ENCODE data around the gene CSF2RB.

The CSF2RB gene

DNA sequence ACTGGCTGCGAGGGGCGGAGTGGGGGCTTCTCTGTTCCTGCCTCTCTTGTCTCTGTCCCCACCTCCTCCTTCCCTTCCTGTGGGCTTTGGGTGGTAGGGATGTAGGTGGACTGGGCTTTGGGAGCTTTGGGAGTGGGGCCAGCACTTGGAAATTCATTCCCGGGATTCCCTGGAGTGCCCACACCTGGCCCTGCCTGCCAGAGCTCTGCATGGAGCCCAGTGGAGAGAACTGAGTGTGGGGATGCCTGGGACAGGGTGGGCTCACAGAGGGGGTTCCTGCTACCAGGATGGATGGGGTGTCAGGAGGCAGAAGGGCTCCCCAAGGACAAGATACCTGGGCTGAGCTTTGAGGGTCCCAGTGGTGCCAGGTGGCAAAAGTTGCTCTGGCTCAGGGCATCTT is 22.3 kb downstream of the CSF2RB start:
- H3K27ac ChIP-seq (ENCODE audit: poor library complexity, severe bottlenecking) = no peak overlapping the region
- TF ChIP-seq, protein P1, sequence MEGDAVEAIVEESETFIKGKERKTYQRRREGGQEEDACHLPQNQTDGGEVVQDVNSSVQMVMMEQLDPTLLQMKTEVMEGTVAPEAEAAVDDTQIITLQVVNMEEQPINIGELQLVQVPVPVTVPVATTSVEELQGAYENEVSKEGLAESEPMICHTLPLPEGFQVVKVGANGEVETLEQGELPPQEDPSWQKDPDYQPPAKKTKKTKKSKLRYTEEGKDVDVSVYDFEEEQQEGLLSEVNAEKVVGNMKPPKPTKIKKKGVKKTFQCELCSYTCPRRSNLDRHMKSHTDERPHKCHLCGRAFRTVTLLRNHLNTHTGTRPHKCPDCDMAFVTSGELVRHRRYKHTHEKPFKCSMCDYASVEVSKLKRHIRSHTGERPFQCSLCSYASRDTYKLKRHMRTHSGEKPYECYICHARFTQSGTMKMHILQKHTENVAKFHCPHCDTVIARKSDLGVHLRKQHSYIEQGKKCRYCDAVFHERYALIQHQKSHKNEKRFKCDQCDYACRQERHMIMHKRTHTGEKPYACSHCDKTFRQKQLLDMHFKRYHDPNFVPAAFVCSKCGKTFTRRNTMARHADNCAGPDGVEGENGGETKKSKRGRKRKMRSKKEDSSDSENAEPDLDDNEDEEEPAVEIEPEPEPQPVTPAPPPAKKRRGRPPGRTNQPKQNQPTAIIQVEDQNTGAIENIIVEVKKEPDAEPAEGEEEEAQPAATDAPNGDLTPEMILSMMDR (IDR thresholded peaks at IDR 0.05; ENCODE audit: poor library complexity, severe bottlenecking) = no peak
- H3K4me1 ChIP-seq (ENCODE audit: insufficient read depth, poor library complexity, severe bottlenecking) = no peaks in the 10 kb centered on the region
- no peak overlapping the region for H3K4me3 ChIP-seq (ENCODE audit: severe bottlenecking)
- DNase-seq (ENCODE audit: low spot score) (no peak), ATAC-seq (ENCODE audit: low read depth) (no peak)
- H3K9me3 ChIP-seq (ENCODE audit: severe bottlenecking) = no peaks in the 10 kb centered on the region
- no peaks in the 10 kb centered on the region for H3K36me3 ChIP-seq (ENCODE audit: low read depth)
- no peaks in the 10 kb centered on the region for H3K27me3 ChIP-seq (ENCODE audit: insufficient read depth, poor library complexity, severe bottlenecking)

DNA sequence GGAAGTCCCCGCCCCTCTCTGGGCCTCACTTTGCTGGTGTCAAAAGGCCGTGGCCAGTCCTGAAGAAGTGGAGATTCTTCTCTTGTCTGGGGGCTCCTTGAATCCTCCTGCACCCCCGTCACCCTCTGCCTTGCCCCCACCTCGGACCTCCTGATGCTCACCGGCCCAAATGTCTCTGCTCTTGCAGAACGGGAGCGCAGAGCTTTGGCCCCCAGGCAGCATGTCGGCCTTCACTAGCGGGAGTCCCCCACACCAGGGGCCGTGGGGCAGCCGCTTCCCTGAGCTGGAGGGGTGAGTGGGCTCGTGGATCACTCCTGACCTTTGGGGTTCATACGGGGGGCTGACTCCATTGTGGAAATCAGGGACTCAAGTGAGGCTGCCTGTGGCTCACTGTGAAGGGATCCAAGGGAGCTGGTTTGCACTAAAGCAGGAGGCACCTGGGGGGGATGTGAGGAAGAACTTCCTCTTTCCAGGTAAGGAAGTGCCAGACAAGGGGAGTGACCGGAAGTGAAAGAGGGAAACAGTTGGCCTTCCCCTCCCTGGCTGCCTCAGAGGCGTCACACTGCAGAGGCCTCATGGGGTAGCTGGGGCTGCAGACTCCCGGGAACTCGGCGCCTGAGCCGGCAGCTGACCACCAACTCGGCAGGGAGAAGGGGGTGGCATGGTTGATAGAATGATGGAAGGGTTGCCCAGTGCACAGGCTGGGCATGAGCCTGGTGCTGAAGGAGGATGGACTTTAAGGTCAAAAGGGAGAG is 23.1 kb downstream of the CSF2RB start:
- no peaks in the 10 kb centered on the region for H3K36me3 ChIP-seq (ENCODE audit: low read depth)
- ATAC-seq (ENCODE audit: low read depth) = no peak
- H3K27ac ChIP-seq (ENCODE audit: poor library complexity, severe bottlenecking) = no peak overlapping the region
- H3K9me3 ChIP-seq (ENCODE audit: severe bottlenecking) = no peaks in the 10 kb centered on the region
- no peak overlapping the region for H3K4me3 ChIP-seq (ENCODE audit: severe bottlenecking)
- no peaks in the 10 kb centered on the region for H3K4me1 ChIP-seq (ENCODE audit: insufficient read depth, poor library complexity, severe bottlenecking)
- no peak for DNase-seq (ENCODE audit: low spot score)
- TF ChIP-seq, protein P1 (IDR thresholded peaks at IDR 0.05; ENCODE audit: poor library complexity, severe bottlenecking) = no peak
- no peaks in the 10 kb centered on the region for H3K27me3 ChIP-seq (ENCODE audit: insufficient read depth, poor library complexity, severe bottlenecking)

DNA sequence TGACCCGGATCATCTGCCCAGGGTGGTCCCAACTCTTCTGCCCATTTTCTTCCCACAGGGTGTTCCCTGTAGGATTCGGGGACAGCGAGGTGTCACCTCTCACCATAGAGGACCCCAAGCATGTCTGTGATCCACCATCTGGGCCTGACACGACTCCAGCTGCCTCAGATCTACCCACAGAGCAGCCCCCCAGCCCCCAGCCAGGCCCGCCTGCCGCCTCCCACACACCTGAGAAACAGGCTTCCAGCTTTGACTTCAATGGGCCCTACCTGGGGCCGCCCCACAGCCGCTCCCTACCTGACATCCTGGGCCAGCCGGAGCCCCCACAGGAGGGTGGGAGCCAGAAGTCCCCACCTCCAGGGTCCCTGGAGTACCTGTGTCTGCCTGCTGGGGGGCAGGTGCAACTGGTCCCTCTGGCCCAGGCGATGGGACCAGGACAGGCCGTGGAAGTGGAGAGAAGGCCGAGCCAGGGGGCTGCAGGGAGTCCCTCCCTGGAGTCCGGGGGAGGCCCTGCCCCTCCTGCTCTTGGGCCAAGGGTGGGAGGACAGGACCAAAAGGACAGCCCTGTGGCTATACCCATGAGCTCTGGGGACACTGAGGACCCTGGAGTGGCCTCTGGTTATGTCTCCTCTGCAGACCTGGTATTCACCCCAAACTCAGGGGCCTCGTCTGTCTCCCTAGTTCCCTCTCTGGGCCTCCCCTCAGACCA is 24.0 kb downstream of the CSF2RB start:
- ATAC-seq (ENCODE audit: low read depth) = no peak
- Histone ChIP-seq H3K4me3 (ENCODE audit: severe bottlenecking) (no peak overlapping the region), H3K9me3 (ENCODE audit: severe bottlenecking) (no peaks in the 10 kb centered on the region), H3K36me3 (ENCODE audit: low read depth) (no peaks in the 10 kb centered on the region), H3K27me3 (ENCODE audit: insufficient read depth, poor library complexity, severe bottlenecking) (no peaks in the 10 kb centered on the region), H3K4me1 (ENCODE audit: insufficient read depth, poor library complexity, severe bottlenecking) (no peaks in the 10 kb centered on the region), H3K27ac (ENCODE audit: poor library complexity, severe bottlenecking) (no peak overlapping the region)
- TF ChIP-seq, protein P1 (IDR thresholded peaks at IDR 0.05; ENCODE audit: poor library complexity, severe bottlenecking) = no peak
- DNase-seq (ENCODE audit: low spot score) = no peak

DNA sequence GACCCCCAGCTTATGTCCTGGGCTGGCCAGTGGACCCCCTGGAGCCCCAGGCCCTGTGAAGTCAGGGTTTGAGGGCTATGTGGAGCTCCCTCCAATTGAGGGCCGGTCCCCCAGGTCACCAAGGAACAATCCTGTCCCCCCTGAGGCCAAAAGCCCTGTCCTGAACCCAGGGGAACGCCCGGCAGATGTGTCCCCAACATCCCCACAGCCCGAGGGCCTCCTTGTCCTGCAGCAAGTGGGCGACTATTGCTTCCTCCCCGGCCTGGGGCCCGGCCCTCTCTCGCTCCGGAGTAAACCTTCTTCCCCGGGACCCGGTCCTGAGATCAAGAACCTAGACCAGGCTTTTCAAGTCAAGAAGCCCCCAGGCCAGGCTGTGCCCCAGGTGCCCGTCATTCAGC is 24.6 kb downstream of the CSF2RB start:
- ATAC-seq (ENCODE audit: low read depth) = no peak
- Histone ChIP-seq H3K4me1 (ENCODE audit: insufficient read depth, poor library complexity, severe bottlenecking) (no peaks in the 10 kb centered on the region), H3K36me3 (ENCODE audit: low read depth) (no peaks in the 10 kb centered on the region), H3K4me3 (ENCODE audit: severe bottlenecking) (no peak overlapping the region), H3K27me3 (ENCODE audit: insufficient read depth, poor library complexity, severe bottlenecking) (no peaks in the 10 kb centered on the region), H3K27ac (ENCODE audit: poor library complexity, severe bottlenecking) (no peak overlapping the region), H3K9me3 (ENCODE audit: severe bottlenecking) (no peaks in the 10 kb centered on the region)
- TF ChIP-seq, protein P1 (IDR thresholded peaks at IDR 0.05; ENCODE audit: poor library complexity, severe bottlenecking) = no peak
- no peak for DNase-seq (ENCODE audit: low spot score)

DNA sequence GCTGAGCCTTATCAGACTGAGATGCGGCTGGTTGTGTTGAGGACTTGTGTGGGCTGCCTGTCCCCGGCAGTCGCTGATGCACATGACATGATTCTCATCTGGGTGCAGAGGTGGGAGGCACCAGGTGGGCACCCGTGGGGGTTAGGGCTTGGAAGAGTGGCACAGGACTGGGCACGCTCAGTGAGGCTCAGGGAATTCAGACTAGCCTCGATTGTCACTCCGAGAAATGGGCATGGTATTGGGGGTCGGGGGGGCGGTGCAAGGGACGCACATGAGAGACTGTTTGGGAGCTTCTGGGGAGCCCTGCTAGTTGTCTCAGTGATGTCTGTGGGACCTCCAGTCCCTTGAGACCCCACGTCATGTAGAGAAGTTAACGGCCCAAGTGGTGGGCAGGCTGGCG is 25.5 kb downstream of the CSF2RB start:
- TF ChIP-seq, protein P1 (IDR thresholded peaks at IDR 0.05; ENCODE audit: poor library complexity, severe bottlenecking) = no peak
- no peak overlapping the region for H3K27ac ChIP-seq (ENCODE audit: poor library complexity, severe bottlenecking)
- no peak for ATAC-seq (ENCODE audit: low read depth)

More for the DNA sequence above, 25.5 kb downstream of the CSF2RB start:
- H3K27me3 ChIP-seq (ENCODE audit: insufficient read depth, poor library complexity, severe bottlenecking) = no peaks in the 10 kb centered on the region
- H3K4me1 ChIP-seq (ENCODE audit: insufficient read depth, poor library complexity, severe bottlenecking) = no peaks in the 10 kb centered on the region
- DNase-seq (ENCODE audit: low spot score) = no peak
- H3K4me3 ChIP-seq (ENCODE audit: severe bottlenecking) = no peak overlapping the region
- no peaks in the 10 kb centered on the region for H3K9me3 ChIP-seq (ENCODE audit: severe bottlenecking)
- H3K36me3 ChIP-seq (ENCODE audit: low read depth) = no peaks in the 10 kb centered on the region
